CD4-positive, alpha-beta T cell treated with Interferon alpha-2 for 1 hour (primary cell): ENCODE results near the gene PDZD4.

Source experiments
- DNase-seq, 2 donors: peaks; one replicate each; pipeline ENCODE4 v3.0.0-alpha.2; 2020 to 2022

The PDZD4 gene

GRCh38 chrX:153867671-153868070 lies 37.3 kb upstream of the PDZD4 start:
- DNase-seq: no peak

GRCh38 chrX:153867139-153867538 lies 36.8 kb upstream of the PDZD4 start:
- no peak for DNase-seq

- DNase-seq: no peak
Measured at GRCh38 chrX:153866302-153867019, 36.1 kb upstream of the PDZD4 start.

- DNase-seq: no peak
Measured at GRCh38 chrX:153865685-153866084, 35.3 kb upstream of the PDZD4 start.

- DNase-seq: no peak
Measured at GRCh38 chrX:153865321-153865580, 34.9 kb upstream of the PDZD4 start.

GRCh38 chrX:153864561-153865320 lies 34.4 kb upstream of the PDZD4 start:
- DNase-seq: no peak

GRCh38 chrX:153864101-153864500 lies 33.8 kb upstream of the PDZD4 start:
- no peak for DNase-seq

GRCh38 chrX:153863251-153863991 lies 33.1 kb upstream of the PDZD4 start:
- no peak for DNase-seq

- no peak for DNase-seq
Measured at GRCh38 chrX:153862369-153863250, 32.3 kb upstream of the PDZD4 start.

GRCh38 chrX:153861733-153862310 lies 31.5 kb upstream of the PDZD4 start:
- DNase-seq: no peak

GRCh38 chrX:153861151-153861550 lies 30.8 kb upstream of the PDZD4 start:
- DNase-seq: no peak

GRCh38 chrX:153857348-153857903 lies 27.1 kb upstream of the PDZD4 start:
- DNase-seq: no peak

- DNase-seq: no peak
Measured at GRCh38 chrX:153854702-153855101, 24.4 kb upstream of the PDZD4 start.

- no peak for DNase-seq
Measured at GRCh38 chrX:153853902-153854267, 23.5 kb upstream of the PDZD4 start.

GRCh38 chrX:153853180-153853901 lies 23.0 kb upstream of the PDZD4 start:
- DNase-seq: no peak

- DNase-seq: no peak
Measured at GRCh38 chrX:153851981-153852380, 21.6 kb upstream of the PDZD4 start.

GRCh38 chrX:153848325-153848724 lies 18.0 kb upstream of the PDZD4 start:
- DNase-seq: no peak

- DNase-seq: no peak
Measured at GRCh38 chrX:153845842-153846241, 15.5 kb upstream of the PDZD4 start.

- DNase-seq: no peak
Measured at GRCh38 chrX:153845195-153845594, 14.9 kb upstream of the PDZD4 start.

- no peak for DNase-seq
Measured at GRCh38 chrX:153844509-153845082, 14.3 kb upstream of the PDZD4 start.

GRCh38 chrX:153836921-153837320 lies 6.6 kb upstream of the PDZD4 start:
- DNase-seq: no peak
